K562 (cell line): ENCODE measurements around the gene RGS14. TPM values are rescaled to one million over a fixed set of nuclear protein-coding genes. Genes with fewer than 3 reads are reported as not detected.

Experiments
- BCL6 ChIP-seq: fragments of 250-450 bp; sonication (Bioruptor Pico); IDR thresholded peaks from 2 replicates; pipeline ENCODE4 v1.4.0; 2020
- BDP1 ChIP-seq: IDR thresholded peaks from 3 replicates; pipeline ENCODE4 v1.6.1; 2011; ENCODE audit not compliant: insufficient read length, insufficient read depth
- CEBPG ChIP-seq, 3 experiments: fragments of 200-800 bp in 1 of 3; sonication (Bioruptor generic) in 1 of 3; sonication (generic) in 1 of 3; formaldehyde crosslinking in 1 of 3; IDR thresholded peaks in 2 of 3; conservative IDR thresholded peaks in 1 of 3; 2 replicates each; pipeline versions ENCODE4 v1.6.1 to v1.8.0; 2016 to 2022; ENCODE audit warnings: missing compliant biosample characterization in 2 of 3, missing genetic modification characterization in 2 of 3, mild to moderate bottlenecking in 1 of 3, missing genetic modification reagents in 1 of 3
- CHD1 ChIP-seq: fragments of 200-600 bp; sonication (generic); IDR thresholded peaks from one replicate; pipeline ENCODE4 v1.6.1; 2012; ENCODE audit warnings: mild to moderate bottlenecking, moderate library complexity, low read length, inconsistent platforms
- MEIS2 ChIP-seq: fragments of 450-650 bp; IDR thresholded peaks from 2 replicates; pipeline ENCODE4 v1.6.1; 2014; ENCODE audit warnings: mild to moderate bottlenecking; ENCODE audit not compliant: partially characterized antibody
- NR2C2 ChIP-seq, 2 experiments: fragments of 200-800 bp in 1 of 2; sonication (Bioruptor generic) in 1 of 2; sonication (generic) in 1 of 2; formaldehyde crosslinking in 1 of 2; IDR thresholded peaks; 2 replicates each; pipeline versions ENCODE4 v1.6.1 to v1.8.0; 2016 to 2022; ENCODE audit warnings: mild to moderate bottlenecking in 1 of 2, missing compliant biosample characterization in 1 of 2, missing genetic modification characterization in 1 of 2, missing genetic modification reagents in 1 of 2
- SPI1 ChIP-seq: IDR thresholded peaks from 2 replicates; pipeline ENCODE4 v1.6.1; 2011; ENCODE audit warnings: low read depth, low read length, control low read depth, borderline replicate concordance
- SREBF2 ChIP-seq: sonication (generic); formaldehyde crosslinking; IDR thresholded peaks from 2 replicates; pipeline ENCODE4 v1.4.0; 2020; ENCODE audit warnings: mild to moderate bottlenecking, missing genetic modification reagents
- TARDBP ChIP-seq: fragments of 450-650 bp; IDR thresholded peaks from 2 replicates; pipeline ENCODE4 v1.6.1; 2016
- polyA plus RNA-seq, 8 experiments: library from polyadenylated mRNA; depleted of rRNA in 4 of 8; stranded (reverse) in 5 of 8; unstranded in 3 of 8; fragments of >200 nt; fragmentation: Nextera tagmentation in 2 of 8; fragmentation: Illumina TruSeq in 1 of 8; extraction: Ambion mirVana in 2 of 8; extraction: Trizol in 1 of 8; gene quantifications; 2 replicates each; pipeline versions ENCODE4 v1.2.1 to v1.2.3, GENCODE V29; 2011 to 2014; ENCODE audit warnings: inconsistent platforms in 1 of 8, missing spikeins in 1 of 8
- total RNA-seq, 7 experiments: library from RNA; depleted of rRNA in 6 of 7; stranded (reverse); fragments of >200 nt in 6 of 7; fragmentation: Illumina TruSeq in 2 of 7; extraction: Trizol in 2 of 7; gene quantifications; 2 replicates each; pipeline versions ENCODE4 v1.2.1 to v1.2.3, GENCODE V29; 2011 to 2021; ENCODE audit warnings: low replicate concordance in 1 of 7
- TF ChIP-seq, protein P1 (sequence below): fragments of 450-650 bp; IDR thresholded peaks from 2 replicates; pipeline ENCODE4 v1.6.1; 2016; ENCODE audit warnings: mild to moderate bottlenecking, moderate library complexity
- TF ChIP-seq, protein P2 (sequence below): fragments of 250-450 bp; sonication (Bioruptor Pico); IDR thresholded peaks from 2 replicates; pipeline ENCODE4 v1.5.0; 2021
- TF ChIP-seq, protein P3 (sequence below): sonication (generic); formaldehyde crosslinking; IDR thresholded peaks from 2 replicates; pipeline ENCODE4 v1.8.1; 2023; ENCODE audit warnings: mild to moderate bottlenecking, missing genetic modification reagents, moderate library complexity

Gene RGS14
- total and polyA plus RNA-seq, 9 of the 15 experiments (the other 6 are each of a cell fraction or from before 2014, with no cell fraction given), result 0.28 to 75.9 (median 34.5) TPM

DNA sequence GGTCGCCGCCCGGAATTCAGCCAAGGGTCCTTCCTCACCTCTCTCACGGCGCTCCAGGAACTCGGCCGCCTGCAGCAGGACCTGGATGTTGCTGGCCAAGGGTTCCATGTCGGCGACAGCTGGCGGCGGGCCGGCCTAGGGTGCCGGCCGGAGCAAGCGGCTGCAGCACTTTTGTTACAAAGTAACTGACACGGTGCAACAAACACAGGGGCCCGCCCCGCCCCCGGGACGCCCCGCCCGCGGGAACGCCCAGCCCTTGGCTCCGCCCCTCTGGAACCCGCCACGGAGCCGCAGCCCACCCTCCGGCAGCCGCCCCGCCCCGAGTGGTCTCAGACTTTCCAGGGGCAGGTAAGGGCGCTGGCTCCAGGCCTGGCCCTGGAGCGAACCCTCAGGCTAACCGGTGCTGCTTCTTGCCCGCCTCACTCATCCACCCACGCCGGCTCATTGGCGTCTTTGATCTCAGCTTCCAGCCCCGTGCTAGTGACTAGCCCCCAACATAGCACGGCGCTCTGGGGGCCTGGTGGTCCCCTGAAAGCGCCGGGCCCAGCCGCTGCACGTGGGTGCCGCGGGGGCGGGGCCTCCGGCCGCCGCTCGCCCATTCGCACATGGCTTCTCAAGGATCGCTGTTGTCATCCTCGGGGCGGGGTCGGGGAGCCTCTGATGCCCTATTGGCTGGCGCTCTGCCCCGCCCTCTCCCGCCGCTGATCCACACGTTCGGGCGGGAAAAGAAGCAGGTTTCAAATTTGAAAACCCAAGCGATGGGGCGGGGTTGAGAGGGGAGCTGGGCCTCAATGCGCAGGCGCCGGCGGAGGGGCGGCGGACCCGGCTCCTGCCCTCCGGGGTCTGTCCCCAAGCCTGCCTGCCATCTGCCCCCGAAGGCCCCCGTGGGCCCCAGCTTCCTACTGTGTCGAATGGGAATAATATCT lies 45.7 kb upstream of the RGS14 start, which contains the start of gene MXD3 (continued):
- TF ChIP-seq, protein P1, sequence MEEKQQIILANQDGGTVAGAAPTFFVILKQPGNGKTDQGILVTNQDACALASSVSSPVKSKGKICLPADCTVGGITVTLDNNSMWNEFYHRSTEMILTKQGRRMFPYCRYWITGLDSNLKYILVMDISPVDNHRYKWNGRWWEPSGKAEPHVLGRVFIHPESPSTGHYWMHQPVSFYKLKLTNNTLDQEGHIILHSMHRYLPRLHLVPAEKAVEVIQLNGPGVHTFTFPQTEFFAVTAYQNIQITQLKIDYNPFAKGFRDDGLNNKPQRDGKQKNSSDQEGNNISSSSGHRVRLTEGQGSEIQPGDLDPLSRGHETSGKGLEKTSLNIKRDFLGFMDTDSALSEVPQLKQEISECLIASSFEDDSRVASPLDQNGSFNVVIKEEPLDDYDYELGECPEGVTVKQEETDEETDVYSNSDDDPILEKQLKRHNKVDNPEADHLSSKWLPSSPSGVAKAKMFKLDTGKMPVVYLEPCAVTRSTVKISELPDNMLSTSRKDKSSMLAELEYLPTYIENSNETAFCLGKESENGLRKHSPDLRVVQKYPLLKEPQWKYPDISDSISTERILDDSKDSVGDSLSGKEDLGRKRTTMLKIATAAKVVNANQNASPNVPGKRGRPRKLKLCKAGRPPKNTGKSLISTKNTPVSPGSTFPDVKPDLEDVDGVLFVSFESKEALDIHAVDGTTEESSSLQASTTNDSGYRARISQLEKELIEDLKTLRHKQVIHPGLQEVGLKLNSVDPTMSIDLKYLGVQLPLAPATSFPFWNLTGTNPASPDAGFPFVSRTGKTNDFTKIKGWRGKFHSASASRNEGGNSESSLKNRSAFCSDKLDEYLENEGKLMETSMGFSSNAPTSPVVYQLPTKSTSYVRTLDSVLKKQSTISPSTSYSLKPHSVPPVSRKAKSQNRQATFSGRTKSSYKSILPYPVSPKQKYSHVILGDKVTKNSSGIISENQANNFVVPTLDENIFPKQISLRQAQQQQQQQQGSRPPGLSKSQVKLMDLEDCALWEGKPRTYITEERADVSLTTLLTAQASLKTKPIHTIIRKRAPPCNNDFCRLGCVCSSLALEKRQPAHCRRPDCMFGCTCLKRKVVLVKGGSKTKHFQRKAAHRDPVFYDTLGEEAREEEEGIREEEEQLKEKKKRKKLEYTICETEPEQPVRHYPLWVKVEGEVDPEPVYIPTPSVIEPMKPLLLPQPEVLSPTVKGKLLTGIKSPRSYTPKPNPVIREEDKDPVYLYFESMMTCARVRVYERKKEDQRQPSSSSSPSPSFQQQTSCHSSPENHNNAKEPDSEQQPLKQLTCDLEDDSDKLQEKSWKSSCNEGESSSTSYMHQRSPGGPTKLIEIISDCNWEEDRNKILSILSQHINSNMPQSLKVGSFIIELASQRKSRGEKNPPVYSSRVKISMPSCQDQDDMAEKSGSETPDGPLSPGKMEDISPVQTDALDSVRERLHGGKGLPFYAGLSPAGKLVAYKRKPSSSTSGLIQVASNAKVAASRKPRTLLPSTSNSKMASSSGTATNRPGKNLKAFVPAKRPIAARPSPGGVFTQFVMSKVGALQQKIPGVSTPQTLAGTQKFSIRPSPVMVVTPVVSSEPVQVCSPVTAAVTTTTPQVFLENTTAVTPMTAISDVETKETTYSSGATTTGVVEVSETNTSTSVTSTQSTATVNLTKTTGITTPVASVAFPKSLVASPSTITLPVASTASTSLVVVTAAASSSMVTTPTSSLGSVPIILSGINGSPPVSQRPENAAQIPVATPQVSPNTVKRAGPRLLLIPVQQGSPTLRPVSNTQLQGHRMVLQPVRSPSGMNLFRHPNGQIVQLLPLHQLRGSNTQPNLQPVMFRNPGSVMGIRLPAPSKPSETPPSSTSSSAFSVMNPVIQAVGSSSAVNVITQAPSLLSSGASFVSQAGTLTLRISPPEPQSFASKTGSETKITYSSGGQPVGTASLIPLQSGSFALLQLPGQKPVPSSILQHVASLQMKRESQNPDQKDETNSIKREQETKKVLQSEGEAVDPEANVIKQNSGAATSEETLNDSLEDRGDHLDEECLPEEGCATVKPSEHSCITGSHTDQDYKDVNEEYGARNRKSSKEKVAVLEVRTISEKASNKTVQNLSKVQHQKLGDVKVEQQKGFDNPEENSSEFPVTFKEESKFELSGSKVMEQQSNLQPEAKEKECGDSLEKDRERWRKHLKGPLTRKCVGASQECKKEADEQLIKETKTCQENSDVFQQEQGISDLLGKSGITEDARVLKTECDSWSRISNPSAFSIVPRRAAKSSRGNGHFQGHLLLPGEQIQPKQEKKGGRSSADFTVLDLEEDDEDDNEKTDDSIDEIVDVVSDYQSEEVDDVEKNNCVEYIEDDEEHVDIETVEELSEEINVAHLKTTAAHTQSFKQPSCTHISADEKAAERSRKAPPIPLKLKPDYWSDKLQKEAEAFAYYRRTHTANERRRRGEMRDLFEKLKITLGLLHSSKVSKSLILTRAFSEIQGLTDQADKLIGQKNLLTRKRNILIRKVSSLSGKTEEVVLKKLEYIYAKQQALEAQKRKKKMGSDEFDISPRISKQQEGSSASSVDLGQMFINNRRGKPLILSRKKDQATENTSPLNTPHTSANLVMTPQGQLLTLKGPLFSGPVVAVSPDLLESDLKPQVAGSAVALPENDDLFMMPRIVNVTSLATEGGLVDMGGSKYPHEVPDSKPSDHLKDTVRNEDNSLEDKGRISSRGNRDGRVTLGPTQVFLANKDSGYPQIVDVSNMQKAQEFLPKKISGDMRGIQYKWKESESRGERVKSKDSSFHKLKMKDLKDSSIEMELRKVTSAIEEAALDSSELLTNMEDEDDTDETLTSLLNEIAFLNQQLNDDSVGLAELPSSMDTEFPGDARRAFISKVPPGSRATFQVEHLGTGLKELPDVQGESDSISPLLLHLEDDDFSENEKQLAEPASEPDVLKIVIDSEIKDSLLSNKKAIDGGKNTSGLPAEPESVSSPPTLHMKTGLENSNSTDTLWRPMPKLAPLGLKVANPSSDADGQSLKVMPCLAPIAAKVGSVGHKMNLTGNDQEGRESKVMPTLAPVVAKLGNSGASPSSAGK, result peak; percentile 83
- TF ChIP-seq SPI1 (no peak), TARDBP (no peak), CHD1 (peak; percentile 90), MEIS2 (peak; percentile 72), SREBF2 (CRISPR knock-in tag) (no peak), BDP1 (no peak), CEBPG (CRISPR knock-in tag; IDR thresholded peaks at IDR 0.05) (no peak), CEBPG (tag; conservative IDR thresholded peaks at IDR 0.05 in 1 of 2, IDR thresholded peaks at IDR 0.05 in 1 of 2) (no peak), NR2C2 (CRISPR knock-in tag; IDR thresholded peaks at IDR 0.05) (0 out of 2 replicates have a peak, but pooled peaks have one; percentile 43), NR2C2 (tag; IDR thresholded peaks at IDR 0.05) (no peak), BCL6 (no peak)
- TF ChIP-seq, protein P2, sequence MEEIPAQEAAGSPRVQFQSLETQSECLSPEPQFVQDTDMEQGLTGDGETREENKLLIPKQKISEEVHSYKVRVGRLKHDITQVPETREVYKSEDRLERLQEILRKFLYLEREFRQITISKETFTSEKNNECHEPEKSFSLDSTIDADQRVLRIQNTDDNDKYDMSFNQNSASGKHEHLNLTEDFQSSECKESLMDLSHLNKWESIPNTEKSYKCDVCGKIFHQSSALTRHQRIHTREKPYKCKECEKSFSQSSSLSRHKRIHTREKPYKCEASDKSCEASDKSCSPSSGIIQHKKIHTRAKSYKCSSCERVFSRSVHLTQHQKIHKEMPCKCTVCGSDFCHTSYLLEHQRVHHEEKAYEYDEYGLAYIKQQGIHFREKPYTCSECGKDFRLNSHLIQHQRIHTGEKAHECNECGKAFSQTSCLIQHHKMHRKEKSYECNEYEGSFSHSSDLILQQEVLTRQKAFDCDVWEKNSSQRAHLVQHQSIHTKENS (CRISPR knock-in tag), result no peak
- TF ChIP-seq, protein P3, sequence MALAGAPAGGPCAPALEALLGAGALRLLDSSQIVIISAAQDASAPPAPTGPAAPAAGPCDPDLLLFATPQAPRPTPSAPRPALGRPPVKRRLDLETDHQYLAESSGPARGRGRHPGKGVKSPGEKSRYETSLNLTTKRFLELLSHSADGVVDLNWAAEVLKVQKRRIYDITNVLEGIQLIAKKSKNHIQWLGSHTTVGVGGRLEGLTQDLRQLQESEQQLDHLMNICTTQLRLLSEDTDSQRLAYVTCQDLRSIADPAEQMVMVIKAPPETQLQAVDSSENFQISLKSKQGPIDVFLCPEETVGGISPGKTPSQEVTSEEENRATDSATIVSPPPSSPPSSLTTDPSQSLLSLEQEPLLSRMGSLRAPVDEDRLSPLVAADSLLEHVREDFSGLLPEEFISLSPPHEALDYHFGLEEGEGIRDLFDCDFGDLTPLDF, result peak; percentile 100
